Endothelial cell of umbilical vein (primary cell): ENCODE results near the gene CXCL17. TPM values are rescaled to one million over a fixed set of nuclear protein-coding genes. Genes with fewer than 3 reads are reported as not detected.

Experiments used
- BruUV-seq: library from RNA; stranded (reverse); fragments of 400-500 nt; replicated peaks from 2 replicates; lab custom pipeline; 2021; lab: Mats Ljungman, UMichigan
- CTCF ChIA-PET: fragments of 300-600, 350-600 bp; sonication (Branson Sonifier 250); formaldehyde crosslinking; loops from one replicate; lab custom pipeline; 2021; ENCODE audit warnings: antibody characterized with exemption, inconsistent platforms; lab: Charles Lee
- POLR2A ChIA-PET: fragments of 300-600, 350-600 bp; sonication (Branson Sonifier 250); formaldehyde crosslinking; loops from one replicate; lab custom pipeline; 2021; ENCODE audit warnings: antibody characterized with exemption, inconsistent platforms; lab: Charles Lee
- DNase-seq: peaks from one replicate; pipeline ENCODE4 v3.0.0-alpha.2; 2011; ENCODE audit warnings: low read depth, low spot score
- FAIRE-seq: peaks from 2 replicates; lab custom pipeline; 2011; peaks lifted over from hg19 to GRCh38; lab: Jason Lieb, UNC
- H2AFZ ChIP-seq: 2 replicates; pipeline ENCODE4 v1.6.0; 2012; ENCODE audit warnings: low read depth, low read length, control low read depth, inconsistent platforms
- H3K27ac ChIP-seq: 2 replicates; pipeline ENCODE4 v1.5.1; 2011; ENCODE audit warnings: low read depth, mild to moderate bottlenecking, control low read depth, low read length, moderate library complexity; ENCODE audit not compliant: insufficient read depth
- H3K27me3 ChIP-seq, 2 experiments: 2 replicates each; pipeline versions ENCODE4 v1.6.0 to v1.6.1; 2011; ENCODE audit warnings: low read length in 2 of 2, mixed read lengths in 1 of 2; ENCODE audit not compliant: control insufficient read depth in 2 of 2, insufficient read depth in 2 of 2
- H3K36me3 ChIP-seq, 2 experiments: 2 replicates in 1 of 2; 3 replicates in 1 of 2; pipeline ENCODE4 v1.5.1; 2011; ENCODE audit warnings: low read length in 2 of 2, mild to moderate bottlenecking in 1 of 2, moderate library complexity in 1 of 2; ENCODE audit not compliant: control insufficient read depth in 2 of 2, insufficient read depth in 2 of 2; ENCODE audit errors: extremely low read depth in 1 of 2
- H3K4me1 ChIP-seq: 3 replicates; pipeline ENCODE4 v1.5.1; 2011; ENCODE audit warnings: mild to moderate bottlenecking, low read length; ENCODE audit not compliant: control insufficient read depth, insufficient read depth; ENCODE audit errors: extremely low read depth
- H3K4me2 ChIP-seq: 2 replicates; pipeline ENCODE4 v1.6.1; 2011; ENCODE audit warnings: low read length, control low read depth, mixed read lengths; ENCODE audit not compliant: insufficient read depth
- H3K4me3 ChIP-seq, 3 experiments: fragments of 200-600 bp in 1 of 3; sonication (generic), shearing (Covaris generic) in 1 of 3; replicated peaks in 1 of 3; 2 replicates each; pipeline ENCODE4 v1.5.1; 2011 to 2016; ENCODE audit warnings: control low read depth in 3 of 3, low read length in 3 of 3, mild to moderate bottlenecking in 2 of 3, inconsistent platforms in 1 of 3, low read depth in 1 of 3, moderate library complexity in 1 of 3; ENCODE audit not compliant: insufficient read depth in 1 of 3
- H3K79me2 ChIP-seq: 2 replicates; pipeline ENCODE4 v1.6.0; 2012; ENCODE audit warnings: low read length, inconsistent platforms; ENCODE audit not compliant: control insufficient read depth, insufficient read depth
- H3K9ac ChIP-seq: replicated peaks from 2 replicates; pipeline ENCODE3; 2011; ENCODE audit warnings: low read length, control low read depth; ENCODE audit not compliant: insufficient read depth; ENCODE audit errors: extremely low read depth
- H3K9me1 ChIP-seq: replicated peaks from 3 replicates; pipeline ENCODE4 v1.6.0; 2011; ENCODE audit warnings: mild to moderate bottlenecking, low read length; ENCODE audit not compliant: control insufficient read depth, insufficient read depth; ENCODE audit errors: extremely low read depth
- H3K9me3 ChIP-seq: replicated peaks from 2 replicates; pipeline ENCODE4 v1.5.1; 2012; ENCODE audit warnings: low read length, inconsistent platforms; ENCODE audit not compliant: control insufficient read depth, insufficient read depth
- H4K20me1 ChIP-seq: replicated peaks from 2 replicates; pipeline ENCODE3; 2011; ENCODE audit warnings: mild to moderate bottlenecking, low read length; ENCODE audit not compliant: control insufficient read depth, insufficient read depth; ENCODE audit errors: extremely low read depth
- FOS ChIP-seq: IDR thresholded peaks from 2 replicates; pipeline ENCODE4 v1.6.1; 2011; ENCODE audit warnings: mild to moderate bottlenecking, low read length, moderate library complexity, borderline replicate concordance; ENCODE audit not compliant: insufficient read depth
- GATA2 ChIP-seq: IDR thresholded peaks from 2 replicates; pipeline ENCODE4 v1.7.0; 2011; ENCODE audit warnings: low read depth, mild to moderate bottlenecking, moderate library complexity, mixed read lengths, low read length; ENCODE audit not compliant: insufficient read length, insufficient read depth
- JUN ChIP-seq: IDR thresholded peaks from 2 replicates; pipeline ENCODE4 v1.6.1; 2011; ENCODE audit warnings: borderline replicate concordance, low read depth; ENCODE audit not compliant: insufficient read length, insufficient read depth
- POLR2AphosphoS5 ChIP-seq: IDR thresholded peaks from 2 replicates; pipeline ENCODE4 v1.6.1; 2012; ENCODE audit warnings: low read depth, mild to moderate bottlenecking, control low read depth, low read length, moderate library complexity; ENCODE audit not compliant: insufficient read depth
- dilution Hi-C: fragments of 300-500 bp; cut with MboI; formaldehyde crosslinking; loops from one replicate; pipeline ENCODE4 v1.15.0; 2019; ENCODE audit warnings: low sequenced_read_pairs; ENCODE audit not compliant: extremely low pct_ligation_motif_present
- intact Hi-C: fragments of 100-400 bp; cut with micrococcal nuclease; formaldehyde crosslinking; loops from one replicate; pipeline ENCODE4 v1.10.0; 2022
- polyA plus RNA-seq, 4 experiments: library from polyadenylated mRNA; depleted of rRNA in 3 of 4; stranded (reverse) in 3 of 4; unstranded in 1 of 4; fragments of >200 nt; gene quantifications; 2 replicates each; pipeline versions ENCODE4 v1.2.1 to v1.2.3, GENCODE V29; 2011 to 2012; ENCODE audit warnings: missing spikeins in 1 of 4
- total RNA-seq: library from RNA; stranded (reverse); gene quantifications from 2 replicates; pipeline ENCODE4 v1.2.3, GENCODE V29; 2021
- TF ChIP-seq, protein P1 (sequence below), 2 donors: IDR thresholded peaks; 1 replicate in 1 of 2; 2 replicates in 1 of 2; pipeline ENCODE4 v1.5.1; 2011; ENCODE audit warnings: low read length in 2 of 2, mild to moderate bottlenecking in 2 of 2, moderate library complexity in 2 of 2, control low read depth in 1 of 2, inconsistent platforms in 1 of 2, low read depth in 1 of 2; ENCODE audit not compliant: insufficient read depth in 1 of 2; ENCODE audit errors: extremely low read depth in 1 of 2

The CXCL17 gene
- total and polyA plus RNA-seq, 2 donors (not counting 3 experiments of a cell fraction or from before 2014, with no cell fraction given): not detected

GRCh38 chr19:42468273-42468796 is 25.6 kb upstream of the CXCL17 start:
- intact Hi-C loops: no loop called here
- no TSS peak for BruUV-seq

More at GRCh38 chr19:42468273-42468796, 25.6 kb upstream of the CXCL17 start:
- Histone ChIP-seq H3K36me3 (no peaks in the 10 kb centered on the region), H3K4me3 (no peak overlapping the region), H3K4me1 (no peaks in the 10 kb centered on the region), H3K9me3 (no peaks in the 10 kb centered on the region), H3K4me2 (no peak overlapping the region), H3K27ac (no peak overlapping the region), H2AFZ (no peak overlapping the region), H3K27me3 (peaks cover 0 to 1% of the 10 kb centered on the region in 2 experiments), H3K79me2 (no peaks in the 10 kb centered on the region), H4K20me1 (no peaks in the 10 kb centered on the region), H3K9me1 (no peaks in the 10 kb centered on the region), H3K9ac (no peak overlapping the region)
- DNase-seq: no peak
- CTCF ChIA-PET: no interaction called here
- dilution Hi-C loops: no loop called here
- no peak for TF ChIP-seq GATA2
- TF ChIP-seq, protein P1, sequence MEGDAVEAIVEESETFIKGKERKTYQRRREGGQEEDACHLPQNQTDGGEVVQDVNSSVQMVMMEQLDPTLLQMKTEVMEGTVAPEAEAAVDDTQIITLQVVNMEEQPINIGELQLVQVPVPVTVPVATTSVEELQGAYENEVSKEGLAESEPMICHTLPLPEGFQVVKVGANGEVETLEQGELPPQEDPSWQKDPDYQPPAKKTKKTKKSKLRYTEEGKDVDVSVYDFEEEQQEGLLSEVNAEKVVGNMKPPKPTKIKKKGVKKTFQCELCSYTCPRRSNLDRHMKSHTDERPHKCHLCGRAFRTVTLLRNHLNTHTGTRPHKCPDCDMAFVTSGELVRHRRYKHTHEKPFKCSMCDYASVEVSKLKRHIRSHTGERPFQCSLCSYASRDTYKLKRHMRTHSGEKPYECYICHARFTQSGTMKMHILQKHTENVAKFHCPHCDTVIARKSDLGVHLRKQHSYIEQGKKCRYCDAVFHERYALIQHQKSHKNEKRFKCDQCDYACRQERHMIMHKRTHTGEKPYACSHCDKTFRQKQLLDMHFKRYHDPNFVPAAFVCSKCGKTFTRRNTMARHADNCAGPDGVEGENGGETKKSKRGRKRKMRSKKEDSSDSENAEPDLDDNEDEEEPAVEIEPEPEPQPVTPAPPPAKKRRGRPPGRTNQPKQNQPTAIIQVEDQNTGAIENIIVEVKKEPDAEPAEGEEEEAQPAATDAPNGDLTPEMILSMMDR (IDR thresholded peaks at IDR 0.05; ENCODE audit: extremely low read depth in 1 of 2, insufficient read depth in 1 of 2, low read depth in 1 of 2, low read length in 2 of 2): no peak
- TF ChIP-seq FOS: no peak
- no peak for TF ChIP-seq POLR2AphosphoS5
- TF ChIP-seq JUN: no peak
- POLR2A ChIA-PET: no interaction called here
- FAIRE-seq: peak; percentile 24
